GM19467 (cell line): ENCODE data around the gene TYW1B.
"Not testable (repeated sequence)": the region's sequence is repeated elsewhere in the genome, so short reads cannot be mapped to it uniquely, and the experiment has no call there.

Experiments used
- ATAC-seq: cut with Tn5 transposase; IDR thresholded peaks from one replicate; pipeline ENCODE4 v1.9.1; 2021; ENCODE audit warnings: mild to moderate bottlenecking, moderate library complexity; ENCODE audit not compliant: unreplicated experiment

TYW1B gene

GRCh38 chr7:72580142-72580770 is 247.7 kb downstream of the TYW1B start:
- ATAC-seq: not testable (repeated sequence)

- ATAC-seq: no peak
These were observed 250.9 kb downstream of the TYW1B start for GRCh38 chr7:72577107-72577506.

GRCh38 chr7:72561988-72562387 is 266.0 kb downstream of the TYW1B start:
- ATAC-seq: not testable (repeated sequence)

GRCh38 chr7:72559546-72559945 is 268.5 kb downstream of the TYW1B start:
- ATAC-seq: not testable (repeated sequence)

DNA sequence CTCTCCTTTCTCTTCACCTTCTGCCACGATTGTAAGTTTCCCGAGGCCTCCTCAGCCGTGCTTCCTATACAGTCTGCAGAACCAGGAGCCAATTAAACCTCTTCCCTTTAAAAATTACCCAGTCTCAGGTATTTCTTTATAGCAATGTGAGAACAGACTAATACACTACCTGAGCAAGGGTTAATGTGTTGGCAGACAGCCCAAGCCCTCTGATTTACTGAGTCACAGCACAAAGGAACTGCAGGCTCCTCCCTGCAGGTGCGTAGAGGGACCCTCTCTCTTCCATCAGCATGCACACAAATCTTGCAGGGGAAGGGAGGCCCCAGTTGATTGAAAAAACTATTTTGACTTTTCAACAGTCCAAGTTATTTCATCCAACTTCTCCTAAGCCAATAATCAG is 271.3 kb downstream of the TYW1B start:
- not testable (repeated sequence) for ATAC-seq

GRCh38 chr7:72555238-72555637 is 272.8 kb downstream of the TYW1B start:
- ATAC-seq: not testable (repeated sequence)

DNA sequence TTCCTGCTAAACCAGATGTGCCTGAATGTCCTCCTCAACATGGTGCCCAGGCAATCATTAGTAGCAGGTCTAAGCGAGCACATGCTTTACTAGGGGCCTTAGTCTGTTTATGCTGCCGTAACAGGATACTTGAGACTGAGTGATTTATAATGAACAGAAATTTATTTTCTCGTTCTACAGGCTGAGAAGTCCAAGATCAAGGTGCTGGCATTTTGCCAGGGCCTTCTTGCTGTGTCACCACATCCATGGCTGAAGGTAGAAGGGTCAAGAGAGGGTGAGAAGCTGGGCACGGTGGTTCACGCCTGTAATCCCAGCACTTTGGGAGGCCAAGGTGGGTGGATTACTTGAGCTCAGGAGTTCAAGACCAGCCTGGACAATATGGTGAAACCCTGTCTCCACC is 273.6 kb downstream of the TYW1B start:
- not testable (repeated sequence) for ATAC-seq

DNA sequence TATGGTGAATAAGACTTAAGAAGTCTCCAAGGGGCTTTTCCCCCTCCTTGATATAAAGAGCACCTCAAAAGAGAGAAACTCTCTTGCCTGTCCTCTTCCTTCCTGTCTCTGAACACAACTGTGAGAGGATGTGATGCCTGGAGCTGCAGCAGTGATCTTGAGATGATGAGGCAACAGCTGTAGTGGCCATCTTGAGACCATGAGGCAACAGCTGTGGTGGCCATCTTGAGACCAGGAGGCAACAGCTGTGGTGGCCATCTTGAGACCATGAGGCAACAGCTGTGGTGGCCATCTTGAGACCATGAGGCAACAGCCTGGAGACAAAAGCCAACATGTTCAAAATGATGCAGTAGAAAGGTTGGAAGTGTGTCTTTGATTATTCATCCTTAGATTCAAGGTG is 277.5 kb downstream of the TYW1B start:
- not testable (repeated sequence) for ATAC-seq

- not testable (repeated sequence) for ATAC-seq
These were observed 281.3 kb downstream of the TYW1B start for GRCh38 chr7:72546586-72547237.

GRCh38 chr7:72544531-72544930 is 283.5 kb downstream of the TYW1B start:
- not testable (repeated sequence) for ATAC-seq

- no peak for ATAC-seq
These were observed 287.1 kb downstream of the TYW1B start for GRCh38 chr7:72540923-72541322.

DNA sequence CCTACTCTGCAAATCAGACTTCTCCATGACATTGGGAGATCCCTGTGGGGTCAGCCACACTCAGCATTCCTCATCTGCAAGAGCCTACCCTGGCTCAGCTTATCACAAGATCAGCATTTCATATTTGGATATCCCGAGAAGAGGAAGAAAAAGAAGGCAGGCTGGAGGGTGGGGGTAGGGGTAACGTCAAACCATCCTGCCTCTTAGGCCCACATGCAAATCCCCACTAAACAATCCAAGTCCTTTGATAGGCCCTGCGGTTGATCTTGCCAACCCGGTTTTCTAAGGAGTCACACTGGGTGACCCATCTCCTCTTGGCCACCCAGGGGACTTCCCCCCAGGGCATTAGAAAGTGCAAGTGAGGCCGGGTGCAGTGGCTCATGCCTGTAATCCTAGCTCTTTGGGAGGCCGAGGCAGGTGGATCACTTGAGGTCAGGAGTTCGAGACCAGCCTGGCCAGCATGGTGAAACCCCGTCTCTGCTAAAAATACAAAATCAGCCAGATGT is 287.8 kb downstream of the TYW1B start:
- no peak for ATAC-seq

- no peak for ATAC-seq
These were observed 288.3 kb downstream of the TYW1B start for GRCh38 chr7:72539702-72540101.

GRCh38 chr7:72538856-72539255 is 289.1 kb downstream of the TYW1B start:
- no peak for ATAC-seq

DNA sequence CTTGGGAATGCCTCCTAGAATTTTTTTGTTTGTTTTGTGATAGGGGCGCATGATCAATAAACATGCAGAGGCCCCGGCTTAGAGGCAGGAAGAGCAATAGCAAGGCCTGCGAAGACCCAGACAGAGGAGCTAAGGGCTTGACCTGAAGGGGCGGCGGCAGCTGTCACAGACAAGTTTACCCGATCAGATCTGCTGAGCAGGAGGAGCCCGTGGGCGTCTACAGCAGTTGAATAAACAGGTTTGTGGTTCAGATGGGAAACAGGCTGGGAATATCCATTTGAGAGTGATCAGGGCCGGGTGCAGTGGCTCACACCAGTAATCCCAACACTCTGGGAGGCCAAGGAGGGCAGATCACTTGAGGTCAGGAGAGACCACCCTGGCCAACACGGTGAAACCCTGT is 289.9 kb downstream of the TYW1B start:
- no peak for ATAC-seq

DNA sequence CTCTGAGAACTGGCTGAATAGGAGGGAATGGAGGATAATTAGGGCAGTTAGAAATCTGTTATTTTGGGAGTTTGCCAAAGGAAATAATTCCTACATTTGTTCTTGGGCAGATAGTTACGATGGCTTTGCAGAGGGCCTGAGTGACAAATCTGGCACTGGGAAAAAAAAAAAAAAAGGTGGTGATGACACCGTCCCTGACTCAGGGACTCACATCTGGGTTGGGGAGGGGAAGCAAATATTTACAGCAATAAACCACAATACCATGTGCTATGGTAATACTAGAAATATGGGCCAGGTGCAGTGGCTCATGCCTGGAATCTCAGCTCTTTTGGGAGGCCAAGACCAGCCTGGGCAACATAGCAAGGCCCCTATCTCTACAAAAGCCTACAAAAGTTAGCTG is 292.0 kb downstream of the TYW1B start:
- ATAC-seq: not testable (repeated sequence)

DNA sequence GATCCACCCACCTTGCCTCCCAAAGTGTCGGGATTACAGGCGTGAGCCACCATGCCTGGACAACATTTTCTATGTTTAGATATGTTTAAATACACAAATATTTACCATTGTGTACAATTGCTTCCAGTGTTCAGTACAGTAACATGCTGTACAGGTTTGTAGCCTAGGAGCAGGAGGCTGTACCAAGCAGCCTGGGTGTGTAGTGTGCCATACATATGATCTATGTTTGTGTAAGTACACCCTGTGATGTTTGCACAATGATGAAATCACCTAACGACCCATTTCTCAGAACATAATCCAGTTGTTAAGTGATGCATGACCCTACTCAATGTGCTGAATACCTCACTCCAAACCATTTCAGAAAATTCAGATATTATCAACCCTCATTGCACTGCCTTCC is 297.0 kb downstream of the TYW1B start:
- not testable (repeated sequence) for ATAC-seq
